Hippocampal formation (tissue), 2 donors: Measurements from ENCODE around the gene AKAP6.
"Not testable (repeated sequence)": the region's sequence is repeated elsewhere in the genome, so short reads cannot be mapped to it uniquely, and the experiment has no call there.

Source experiments
- DNase-seq, 2 donors: peaks; one replicate each; lab custom pipeline; 2025; lab: John Stamatoyannopoulos, UW

AKAP6 gene

DNA sequence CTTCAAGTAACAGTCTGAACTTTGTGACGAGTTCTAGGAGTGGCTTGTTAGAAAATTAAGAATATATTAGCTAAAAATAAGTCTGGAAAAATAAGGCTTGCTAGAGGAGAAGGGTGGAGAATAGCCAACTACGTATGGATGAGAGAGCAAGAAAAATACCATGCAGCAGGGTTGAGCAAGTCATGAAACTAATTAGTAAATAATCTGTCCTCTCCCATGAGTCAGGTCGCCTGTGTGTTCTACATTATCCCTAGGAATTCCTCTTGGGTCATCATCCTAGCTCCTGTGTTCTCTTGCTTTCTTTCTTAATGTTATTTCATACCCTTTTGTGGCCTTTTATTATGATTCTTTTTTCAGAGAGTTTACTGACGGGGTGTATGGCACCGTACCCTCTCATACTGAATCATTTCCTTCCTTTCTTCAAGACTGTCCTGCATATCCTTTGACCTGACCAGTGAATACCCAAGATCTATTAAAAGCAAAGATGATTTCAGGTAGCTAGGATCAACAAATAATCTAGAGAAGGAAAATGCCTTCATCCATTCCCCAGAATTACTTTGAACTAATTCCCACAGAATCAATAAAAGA, 432.4 kb downstream of the AKAP6 start:
- no peak for DNase-seq

DNA sequence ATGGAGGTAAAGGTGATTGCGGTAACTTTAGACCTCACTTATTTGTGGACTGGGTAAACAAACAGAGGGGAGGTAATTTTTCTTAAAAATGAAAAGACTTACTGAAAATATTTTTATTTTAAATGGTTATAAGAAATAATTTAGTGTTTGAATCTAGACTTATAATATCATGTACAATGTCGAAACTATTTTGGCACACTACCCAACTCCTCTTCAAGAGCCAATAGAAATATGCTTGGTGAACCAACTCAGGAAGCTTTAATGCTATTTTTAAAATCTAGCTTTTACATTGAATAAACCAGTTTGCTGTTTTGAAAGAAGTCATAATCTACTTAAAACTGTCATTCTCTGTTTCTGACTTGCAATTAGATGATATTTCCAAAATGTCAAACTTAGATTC, 433.8 kb downstream of the AKAP6 start:
- no peak for DNase-seq

DNA sequence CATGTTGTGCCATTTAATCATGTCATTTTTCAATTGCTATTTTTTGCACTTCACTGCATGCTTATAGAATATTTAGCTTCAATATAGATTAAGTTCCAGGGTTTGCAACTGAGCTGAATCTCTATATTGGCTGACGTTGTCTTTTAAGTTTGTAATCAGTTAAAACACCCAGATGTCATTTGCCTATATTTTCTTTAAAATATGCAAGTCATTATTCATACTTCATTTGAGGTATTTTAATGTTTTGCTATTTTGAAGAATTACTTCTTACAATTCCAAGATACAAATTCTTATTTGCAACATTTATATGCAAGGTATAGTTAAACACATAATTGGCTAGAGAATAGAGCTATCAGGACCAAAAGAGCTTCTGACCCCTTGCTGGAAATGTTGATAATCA, 434.6 kb downstream of the AKAP6 start:
- no peak for DNase-seq

DNA sequence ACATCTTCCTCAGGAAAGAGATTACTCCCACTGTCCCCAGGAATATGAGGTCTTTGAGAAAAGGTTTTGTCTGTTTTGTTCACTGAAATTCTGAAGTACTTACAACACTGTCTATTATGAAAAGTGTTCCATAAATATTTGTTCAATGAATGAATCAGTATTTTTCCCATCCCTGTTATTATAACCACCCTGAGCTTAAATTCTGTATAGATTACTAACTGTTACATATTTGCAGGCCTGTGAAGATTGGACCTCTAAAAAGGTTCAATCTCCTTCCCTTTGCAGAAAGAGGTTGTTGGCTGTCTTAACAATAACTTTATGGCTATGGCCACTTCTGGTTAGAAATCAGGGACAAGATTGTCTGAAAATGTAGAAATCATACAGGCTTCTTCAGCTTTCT, 435.0 kb downstream of the AKAP6 start:
- no peak for DNase-seq

DNA sequence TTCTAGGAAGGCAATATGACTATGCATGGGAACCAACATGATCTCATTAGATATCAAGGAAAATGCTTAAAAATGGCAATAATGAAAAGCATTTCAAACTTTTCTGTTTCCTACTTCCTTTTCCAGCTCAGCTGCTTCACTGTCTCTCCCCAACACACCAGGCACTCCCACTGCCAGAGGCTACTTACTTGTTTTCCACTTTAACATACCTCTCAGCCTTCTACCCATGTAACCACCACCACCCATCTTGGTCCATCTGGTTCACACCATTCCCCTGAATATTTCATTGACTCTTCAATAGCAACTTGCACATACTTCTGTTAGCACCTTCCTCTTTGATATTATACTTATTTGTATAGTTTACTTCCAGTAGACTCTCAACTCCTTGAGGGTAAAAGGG, 441.3 kb downstream of the AKAP6 start:
- no peak for DNase-seq

DNA sequence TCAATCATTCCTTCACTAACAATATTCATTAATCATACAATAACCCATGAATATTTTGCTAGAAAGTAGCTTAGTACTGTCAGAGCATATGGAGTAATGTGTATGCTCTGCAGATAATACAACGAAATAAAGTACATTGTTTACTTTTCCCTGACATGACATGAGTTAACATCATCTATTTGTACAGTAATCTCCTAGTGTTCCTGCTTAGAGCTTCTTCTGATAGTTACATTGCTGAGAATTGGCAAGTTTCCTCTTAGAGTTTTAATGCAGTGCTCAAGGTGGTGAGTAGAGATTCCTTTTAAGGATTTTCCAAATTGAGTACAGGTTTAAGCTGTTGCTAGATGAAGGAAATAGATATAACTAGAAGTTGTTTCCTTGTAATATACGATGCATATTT, 445.1 kb downstream of the AKAP6 start:
- DNase-seq: no peak

DNA sequence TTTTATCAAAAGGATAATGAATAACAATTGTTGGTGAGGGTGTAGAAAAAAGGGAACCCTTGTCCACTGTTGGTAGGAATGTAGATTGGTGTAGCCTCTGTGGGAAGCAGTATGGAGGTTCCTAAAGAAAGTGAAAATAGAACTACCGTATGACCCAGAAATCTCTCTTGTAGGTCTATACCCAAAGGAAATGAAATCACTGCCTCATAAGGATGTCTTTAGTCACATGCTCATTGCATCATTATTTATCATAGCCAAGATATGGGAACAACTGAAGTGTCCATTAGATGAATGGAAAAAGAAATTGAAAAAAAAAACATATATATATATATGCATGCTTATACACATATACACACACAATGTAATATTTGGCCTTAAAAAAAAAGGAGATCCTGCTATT, 450.7 kb downstream of the AKAP6 start:
- DNase-seq: no peak

DNA sequence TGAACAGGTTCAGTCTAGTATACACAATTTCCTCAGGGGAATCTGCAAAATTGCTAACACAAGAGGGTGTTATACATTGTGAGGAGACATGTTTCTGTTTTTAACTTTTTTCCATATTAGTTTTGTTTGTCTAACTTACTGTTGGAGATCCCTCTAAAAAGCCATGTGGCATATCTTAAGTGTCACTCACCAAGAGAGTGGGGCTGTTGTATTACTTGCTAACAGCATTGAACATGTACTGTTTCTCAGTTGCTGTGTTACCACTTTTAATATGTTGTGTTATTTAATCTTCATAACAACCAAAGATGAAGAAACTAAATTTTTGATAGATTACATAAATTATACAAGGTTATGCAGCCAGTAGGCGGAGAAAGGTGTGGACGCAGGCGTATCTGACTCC, 455.3 kb downstream of the AKAP6 start:
- DNase-seq: no peak

DNA sequence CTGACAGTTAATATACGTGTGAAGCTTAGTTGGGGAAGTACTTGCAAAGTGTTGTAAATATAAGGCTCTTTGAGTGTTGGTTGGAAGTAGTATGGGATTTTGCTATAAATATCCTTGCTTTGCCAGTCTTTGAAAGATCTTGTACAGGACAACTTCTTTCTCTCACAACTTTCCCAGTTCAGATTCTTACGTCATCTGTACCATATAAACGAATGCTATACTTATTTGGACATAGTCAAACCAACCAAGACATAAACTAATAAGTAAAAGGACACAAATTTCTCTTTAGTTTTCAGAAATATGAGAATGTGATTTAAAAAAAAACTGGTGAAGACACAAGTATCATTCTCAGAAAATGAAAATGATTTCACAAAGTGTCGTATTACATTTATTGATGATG, 456.5 kb downstream of the AKAP6 start:
- DNase-seq: no peak

DNA sequence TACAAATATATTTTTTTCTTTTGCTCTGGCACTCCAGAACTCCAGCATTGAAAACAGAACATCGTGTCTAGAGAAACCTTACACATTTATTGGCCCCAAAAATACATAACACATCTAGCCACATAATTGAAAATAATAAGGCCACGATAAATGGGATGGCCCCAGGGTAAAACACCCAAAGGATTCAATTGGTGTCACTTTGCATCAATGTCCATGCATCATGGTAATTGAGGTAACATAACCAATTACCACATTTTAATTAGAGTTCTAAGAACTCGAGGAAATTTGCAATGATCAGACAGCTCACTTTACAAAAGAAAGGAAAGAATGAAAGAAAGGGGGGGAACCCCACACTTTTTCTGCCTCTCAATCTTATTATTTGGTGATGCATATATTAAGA, 457.8 kb downstream of the AKAP6 start:
- DNase-seq: no peak

DNA sequence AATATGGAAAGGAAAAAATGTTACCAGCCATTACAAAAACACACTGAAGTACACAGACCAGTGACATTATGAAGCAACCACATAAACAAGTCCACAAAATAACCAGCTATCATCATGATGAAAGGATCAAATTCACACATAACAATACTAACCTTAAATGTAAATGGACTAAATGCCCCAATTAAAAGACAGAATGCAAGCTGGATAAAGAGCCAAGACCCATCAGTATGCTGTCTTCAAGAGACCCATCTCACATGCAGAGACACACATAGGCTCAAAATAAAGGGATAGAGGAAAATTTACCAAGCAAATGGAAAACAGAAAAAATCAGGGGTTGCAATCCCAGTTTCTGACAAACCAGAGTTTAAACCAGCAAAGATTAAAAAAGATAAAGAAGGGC, 463.9 kb downstream of the AKAP6 start:
- not testable (repeated sequence) for DNase-seq

DNA sequence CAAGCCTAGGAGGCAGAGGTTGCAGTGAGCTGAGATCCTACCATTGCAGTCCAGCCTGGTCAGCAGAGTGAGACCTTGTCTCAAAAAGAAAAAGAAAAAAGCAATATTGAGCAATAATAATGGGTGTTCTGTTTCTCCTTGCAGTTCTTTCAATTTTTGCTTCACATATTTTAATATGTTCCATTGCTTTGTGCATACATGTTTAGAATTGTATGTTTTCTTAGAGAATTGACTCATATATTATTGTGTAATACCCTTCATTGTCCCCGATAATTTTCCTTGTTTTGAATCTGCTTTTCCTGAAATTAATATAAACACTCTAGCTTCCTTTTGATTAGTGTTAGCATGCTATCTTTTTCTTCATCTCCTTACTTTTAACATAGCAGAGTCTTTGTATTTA, 471.2 kb downstream of the AKAP6 start:
- no peak for DNase-seq

DNA sequence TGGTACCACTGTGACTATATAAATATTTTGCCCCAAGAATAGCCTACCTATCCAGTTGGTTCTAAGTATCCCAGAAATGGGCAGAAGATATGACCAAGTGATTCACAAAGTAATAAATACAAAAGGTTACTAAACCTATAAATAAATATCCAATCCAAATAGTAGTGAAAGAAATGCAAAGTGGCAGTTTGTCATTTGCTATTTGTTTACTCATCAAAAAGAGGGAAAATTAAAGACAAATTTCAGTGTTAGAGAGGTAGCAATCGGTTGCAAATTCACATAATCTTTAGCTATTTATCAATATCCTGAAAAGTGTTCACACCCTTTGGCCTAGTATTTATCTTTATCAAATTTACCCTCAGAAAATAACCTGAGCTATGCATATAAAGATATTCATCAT, 473.2 kb downstream of the AKAP6 start:
- DNase-seq: no peak

DNA sequence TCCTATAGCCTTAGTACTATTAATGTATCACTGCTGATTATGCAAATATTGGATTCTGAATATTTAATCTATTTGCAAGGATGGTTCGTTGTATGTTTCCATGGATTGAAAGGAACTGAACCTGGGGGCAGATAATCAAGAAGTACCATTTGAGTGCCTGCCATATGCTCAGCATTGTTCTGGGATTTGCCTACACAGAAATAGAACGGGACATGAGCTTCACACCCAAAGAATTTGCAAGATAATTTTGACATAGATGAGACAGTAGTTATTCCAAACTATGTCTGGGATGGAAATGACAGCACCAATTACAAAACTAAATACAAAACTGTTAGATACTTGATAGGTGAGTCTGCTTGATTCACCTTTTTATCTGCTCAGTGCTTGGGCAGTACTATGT, 476.9 kb downstream of the AKAP6 start:
- no peak for DNase-seq

DNA sequence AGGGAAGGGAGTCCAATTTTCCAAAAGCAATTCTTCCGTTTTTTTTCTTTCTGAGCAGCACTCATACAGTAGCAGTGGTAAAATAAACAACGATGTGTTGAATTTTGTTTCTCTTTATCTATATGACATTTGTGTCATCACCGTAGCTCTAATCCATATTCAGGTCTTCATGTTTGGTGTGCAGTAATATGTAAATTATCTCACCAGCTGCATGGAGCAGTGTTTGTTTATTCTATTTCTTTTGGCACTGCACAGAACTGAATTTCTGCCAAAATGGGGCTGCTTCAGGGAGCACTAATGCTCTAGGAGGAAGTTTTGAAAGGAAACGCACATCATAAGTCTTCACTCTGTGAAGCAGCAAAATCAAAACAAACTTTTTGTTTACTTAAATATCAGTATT, 479.5 kb downstream of the AKAP6 start:
- DNase-seq: peak in 1 of 2 donors; percentile 87

DNA sequence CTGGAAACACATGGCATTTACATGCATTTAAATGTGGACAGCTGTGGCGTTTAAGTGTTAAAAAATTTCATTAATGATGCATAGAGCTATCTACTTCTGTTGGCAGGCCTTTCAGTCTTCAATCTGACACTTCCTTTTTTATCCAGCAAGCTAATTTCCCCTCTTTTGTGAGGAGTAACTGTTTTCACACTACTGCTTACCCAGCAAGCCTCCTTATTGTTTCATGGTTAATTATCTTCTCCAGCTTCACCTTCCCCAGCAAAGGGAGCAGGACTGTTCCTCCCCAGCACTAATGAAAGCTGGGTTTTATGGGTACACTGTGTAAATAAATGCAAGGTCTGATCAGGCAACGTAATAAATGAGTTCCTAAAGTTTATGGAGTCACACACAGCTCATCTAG, 480.2 kb downstream of the AKAP6 start:
- peak in 1 of 2 donors; percentile 45 for DNase-seq

DNA sequence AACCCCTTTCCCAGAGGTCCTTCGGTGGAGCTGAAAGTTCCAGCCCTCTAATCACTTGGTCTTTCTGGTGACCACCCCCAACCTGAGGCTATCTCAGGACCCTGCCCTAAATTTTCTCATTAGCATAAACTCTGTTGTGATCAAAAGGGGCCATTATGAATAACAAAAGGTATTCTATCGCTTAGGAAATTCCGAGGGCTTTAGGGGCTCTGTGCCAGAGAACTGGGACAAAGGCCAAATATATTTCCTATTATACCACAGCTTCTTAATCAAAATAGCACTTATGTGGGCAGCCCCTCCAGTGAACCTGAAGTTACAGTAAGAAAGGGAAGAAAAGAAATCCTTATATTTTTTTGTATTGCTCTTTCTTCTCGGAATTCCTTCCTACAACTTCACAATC, 484.3 kb downstream of the AKAP6 start:
- no peak for DNase-seq

DNA sequence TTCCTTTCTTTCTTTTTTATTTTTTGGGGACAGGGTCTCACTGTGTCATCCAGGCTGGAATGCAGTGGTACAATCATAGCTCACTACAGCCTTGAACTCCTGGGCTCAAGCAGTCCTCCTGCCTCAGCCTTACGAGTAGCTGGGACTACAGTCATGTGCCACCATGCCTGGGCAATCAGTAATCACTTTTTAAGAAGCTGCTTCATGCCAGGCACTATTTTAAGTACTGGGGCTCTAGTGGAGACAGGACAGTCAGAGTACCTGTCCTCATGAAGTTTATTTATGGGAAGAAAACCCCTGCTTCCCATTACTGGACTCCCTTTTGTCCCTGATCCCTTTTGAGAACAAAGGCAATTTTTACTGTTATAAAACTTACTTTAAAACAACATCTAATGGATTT, 485.6 kb downstream of the AKAP6 start:
- DNase-seq: no peak

DNA sequence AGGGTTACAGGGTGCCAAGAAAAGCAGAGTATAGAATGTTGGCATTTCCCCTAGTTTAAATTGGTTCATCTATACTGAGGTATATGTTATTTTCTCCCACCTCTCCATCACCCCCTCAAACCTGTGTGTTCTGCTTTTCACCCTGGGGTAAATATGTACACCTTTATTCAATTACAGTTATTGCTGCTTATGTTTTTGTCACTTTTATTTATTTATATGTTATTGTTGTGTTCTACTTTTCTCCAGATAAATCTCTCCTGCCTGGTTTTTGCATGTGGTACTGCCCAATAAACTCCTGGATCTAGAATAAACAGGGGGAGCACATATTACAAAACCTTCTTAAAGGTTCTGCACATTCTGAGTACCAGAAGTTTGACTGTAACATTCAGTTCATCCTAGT, 487.5 kb downstream of the AKAP6 start:
- no peak for DNase-seq

DNA sequence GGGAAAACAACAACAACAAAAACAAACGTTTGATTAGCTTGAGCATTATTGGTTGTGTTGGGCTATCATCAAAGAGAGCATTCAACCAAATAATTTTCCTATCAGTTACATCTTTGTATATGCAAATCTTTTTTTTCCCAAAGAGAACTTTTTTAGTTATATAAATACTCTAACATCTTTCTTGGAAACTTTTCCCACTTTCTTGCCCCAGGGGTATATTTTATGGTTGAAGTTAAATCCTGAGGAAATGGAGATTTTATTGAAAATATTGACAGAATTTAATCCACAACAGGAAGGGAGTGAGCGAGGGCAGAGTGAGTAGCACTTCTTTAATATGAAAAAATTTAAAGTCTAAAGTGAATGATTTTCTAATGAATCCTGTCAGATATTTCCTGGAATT, 488.7 kb downstream of the AKAP6 start:
- DNase-seq: no peak

DNA sequence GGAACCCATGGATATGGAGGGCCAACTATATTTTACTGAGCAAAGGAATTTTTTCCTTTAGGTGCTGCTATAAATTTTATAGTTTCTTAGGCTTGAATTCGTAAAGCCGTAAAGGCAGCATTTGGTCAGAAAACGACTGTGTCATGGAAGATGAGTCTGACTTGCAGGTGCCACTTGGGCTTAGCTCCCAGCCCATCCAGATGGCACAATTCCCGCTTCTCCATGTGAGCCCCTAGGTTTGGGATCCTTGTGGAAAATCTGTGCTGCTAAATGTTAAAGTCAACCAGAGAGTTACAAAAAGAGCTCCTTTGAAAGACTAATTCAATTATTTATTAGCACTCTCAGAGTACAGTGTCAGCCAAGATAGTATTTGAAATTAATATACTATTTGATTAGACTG, 489.5 kb downstream of the AKAP6 start:
- no peak for DNase-seq

DNA sequence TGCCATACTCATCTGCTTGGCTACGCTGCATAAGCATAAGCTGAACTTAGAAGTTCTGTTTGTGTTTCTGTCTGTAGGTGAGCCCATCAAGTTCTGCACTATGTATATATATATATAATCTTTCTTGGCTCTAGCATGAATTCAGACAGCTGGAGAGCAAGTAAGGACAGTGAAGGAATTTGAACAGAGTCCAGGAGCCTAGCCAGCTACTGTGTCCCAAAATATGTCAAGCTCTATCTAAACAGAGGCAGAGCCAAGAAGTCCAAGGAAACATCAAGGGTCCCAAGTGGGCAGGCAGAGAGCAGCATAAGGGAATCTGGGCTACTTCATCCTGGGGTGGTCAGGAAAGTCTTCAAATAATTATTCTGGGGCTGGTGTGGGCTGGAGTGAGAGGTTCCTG, 491.1 kb downstream of the AKAP6 start:
- DNase-seq: no peak

DNA sequence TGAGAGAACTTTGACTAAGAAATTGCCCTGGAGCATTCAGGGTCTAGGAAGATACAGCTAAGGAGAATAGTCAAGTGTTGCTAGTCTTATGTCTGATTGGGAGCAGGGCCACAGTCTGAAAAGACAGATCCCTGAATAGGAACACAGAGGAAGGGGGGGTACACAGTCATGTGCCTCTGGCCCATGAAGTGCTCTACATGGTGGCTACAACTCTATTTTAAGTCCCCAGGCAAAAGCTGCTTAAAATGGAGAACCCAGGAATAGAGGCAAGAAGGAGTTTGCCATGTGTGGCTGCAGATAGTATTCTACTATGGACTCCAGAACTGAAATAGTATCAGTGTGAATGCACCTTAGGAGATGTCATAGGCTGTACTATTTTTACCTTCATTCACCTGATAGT, 491.6 kb downstream of the AKAP6 start:
- DNase-seq: no peak

DNA sequence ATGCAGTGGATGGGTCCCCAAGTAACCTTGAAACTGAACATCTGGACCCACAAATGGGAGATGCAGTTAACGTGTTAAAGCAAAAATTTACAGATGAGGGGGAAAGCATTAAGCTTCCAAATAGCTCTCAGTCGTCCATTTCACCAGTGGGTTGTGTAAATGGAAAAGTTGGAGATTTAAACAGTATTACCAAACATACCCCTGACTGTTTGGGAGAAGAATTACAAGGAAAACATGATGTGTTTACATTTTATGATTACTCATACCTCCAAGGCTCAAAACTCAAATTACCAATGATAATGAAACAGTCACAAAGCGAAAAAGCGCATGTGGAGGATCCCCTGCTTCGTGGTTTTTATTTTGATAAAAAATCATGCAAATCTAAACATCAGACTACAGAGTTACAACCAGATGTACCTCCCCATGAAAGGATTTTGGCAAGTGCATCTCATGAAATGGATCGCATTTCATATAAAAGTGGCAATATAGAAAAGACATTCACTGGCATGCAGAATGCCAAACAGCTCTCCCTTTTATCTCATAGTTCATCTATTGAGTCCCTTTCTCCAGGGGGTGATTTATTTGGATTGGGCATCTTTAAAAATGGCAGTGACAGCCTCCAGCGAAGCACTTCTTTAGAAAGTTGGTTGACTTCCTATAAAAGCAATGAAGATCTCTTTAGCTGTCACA, 493.0 kb downstream of the AKAP6 start:
- DNase-seq: no peak
